ENCODE results near the gene MRPS25. TPM values are rescaled to one million over a fixed set of nuclear protein-coding genes. Genes with fewer than 3 reads are reported as not detected.
A peak's percentile ranks its signal among the peaks of the same experiment; 100 is the strongest.

Gene MRPS25
- total and polyA plus RNA-seq, 9 of the 15 experiments (the other 6 are each of a cell fraction or from before 2014, with no cell fraction given), result 34.3 to 129 (median 78.2) TPM

DNA sequence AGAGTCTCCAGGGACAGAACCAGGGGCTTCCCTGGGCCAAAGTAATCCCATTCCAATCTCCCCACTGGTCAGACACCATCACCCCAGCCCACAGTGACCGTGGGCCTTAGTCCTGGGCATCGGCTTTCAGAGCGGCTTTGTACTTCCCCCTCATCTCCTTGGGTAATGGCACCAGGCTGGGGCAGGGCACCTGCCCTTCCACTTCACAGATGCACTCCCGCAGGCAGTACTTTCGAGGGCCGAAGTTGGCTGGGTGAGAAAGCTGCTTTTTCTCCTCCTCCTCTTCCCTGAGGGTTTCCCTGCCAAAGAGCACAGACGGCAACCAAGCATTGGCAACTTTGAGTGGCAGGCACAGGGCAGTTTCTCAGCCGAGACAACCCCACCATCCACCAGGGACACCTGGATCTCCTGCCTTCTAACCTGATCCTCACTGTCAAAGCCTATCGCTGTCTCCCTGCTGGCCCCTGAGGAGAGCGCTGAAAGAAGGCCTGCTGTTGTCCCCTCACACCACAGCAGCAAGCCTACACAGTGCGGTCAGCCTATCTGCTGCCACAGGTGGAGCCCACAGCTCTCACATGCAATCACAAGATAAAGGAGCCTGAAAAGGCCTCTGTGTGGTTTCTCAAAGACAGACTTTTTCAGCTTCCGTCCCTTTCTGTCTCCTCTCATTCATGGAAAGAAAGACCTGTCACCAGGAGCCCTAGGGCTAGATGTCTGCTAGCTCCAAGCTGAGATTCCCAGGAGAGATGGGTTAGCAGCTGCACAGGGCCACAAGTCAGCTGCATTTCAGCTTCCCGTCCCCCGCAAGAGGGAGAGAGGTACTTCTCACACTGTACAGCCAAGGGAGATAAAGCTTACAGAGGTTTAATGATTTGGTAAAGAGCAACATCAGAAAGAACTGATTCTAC lies 12.5 kb downstream of the MRPS25 start (continued):
- TF ChIP-seq, protein P1, sequence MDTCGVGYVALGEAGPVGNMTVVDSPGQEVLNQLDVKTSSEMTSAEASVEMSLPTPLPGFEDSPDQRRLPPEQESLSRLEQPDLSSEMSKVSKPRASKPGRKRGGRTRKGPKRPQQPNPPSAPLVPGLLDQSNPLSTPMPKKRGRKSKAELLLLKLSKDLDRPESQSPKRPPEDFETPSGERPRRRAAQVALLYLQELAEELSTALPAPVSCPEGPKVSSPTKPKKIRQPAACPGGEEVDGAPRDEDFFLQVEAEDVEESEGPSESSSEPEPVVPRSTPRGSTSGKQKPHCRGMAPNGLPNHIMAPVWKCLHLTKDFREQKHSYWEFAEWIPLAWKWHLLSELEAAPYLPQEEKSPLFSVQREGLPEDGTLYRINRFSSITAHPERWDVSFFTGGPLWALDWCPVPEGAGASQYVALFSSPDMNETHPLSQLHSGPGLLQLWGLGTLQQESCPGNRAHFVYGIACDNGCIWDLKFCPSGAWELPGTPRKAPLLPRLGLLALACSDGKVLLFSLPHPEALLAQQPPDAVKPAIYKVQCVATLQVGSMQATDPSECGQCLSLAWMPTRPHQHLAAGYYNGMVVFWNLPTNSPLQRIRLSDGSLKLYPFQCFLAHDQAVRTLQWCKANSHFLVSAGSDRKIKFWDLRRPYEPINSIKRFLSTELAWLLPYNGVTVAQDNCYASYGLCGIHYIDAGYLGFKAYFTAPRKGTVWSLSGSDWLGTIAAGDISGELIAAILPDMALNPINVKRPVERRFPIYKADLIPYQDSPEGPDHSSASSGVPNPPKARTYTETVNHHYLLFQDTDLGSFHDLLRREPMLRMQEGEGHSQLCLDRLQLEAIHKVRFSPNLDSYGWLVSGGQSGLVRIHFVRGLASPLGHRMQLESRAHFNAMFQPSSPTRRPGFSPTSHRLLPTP (IDR thresholded peaks at IDR 0.05; ENCODE audit: borderline replicate concordance, extremely low read depth, insufficient read length), result no peak
- TF ChIP-seq PRMT5 (CRISPR knock-in tag; IDR thresholded peaks at IDR 0.05) (no peak), SMAD1 (IDR thresholded peaks at IDR 0.05; ENCODE audit: low read depth, low read length, partially characterized antibody) (peak; percentile 40), NFIC (IDR thresholded peaks at IDR 0.05) (peak; percentile 96), HDGF (IDR thresholded peaks at IDR 0.05) (no peak), FUS (optimal IDR thresholded peaks at IDR 0.05; ENCODE audit: low read depth, low read length) (no peak), CBX1 (IDR thresholded peaks at IDR 0.05; ENCODE audit: low read depth) (0 out of 2 replicates have a peak, but pooled peaks have one; percentile 69), HDAC2 (IDR thresholded peaks at IDR 0.05) (peak; percentile 91), ZC3H11A (IDR thresholded peaks at IDR 0.05; ENCODE audit: low read depth, low read length) (no peak), MBD2 (IDR thresholded peaks at IDR 0.05; ENCODE audit: borderline replicate concordance, low read depth) (0 out of 2 replicates have a peak, but pooled peaks have one; percentile 66), ZNF239 (CRISPR knock-in tag; IDR thresholded peaks at IDR 0.05) (peak; percentile 77), TCFL5 (CRISPR knock-in tag; conservative IDR thresholded peaks at IDR 0.05) (no peak), MAFK (IDR thresholded peaks at IDR 0.05; ENCODE audit: low read length) (no peak), ZNF785 (CRISPR knock-in tag; IDR thresholded peaks at IDR 0.05) (no peak), PPARD (CRISPR knock-in tag; IDR thresholded peaks at IDR 0.05) (no peak), EGR1 (conservative IDR thresholded peaks at IDR 0.05) (peak; percentile 60), RAD51 (IDR thresholded peaks at IDR 0.05; ENCODE audit: borderline replicate concordance, low read depth) (no peak; the same call in 1 of the 2 replicates)
- TF ChIP-seq, protein P2, sequence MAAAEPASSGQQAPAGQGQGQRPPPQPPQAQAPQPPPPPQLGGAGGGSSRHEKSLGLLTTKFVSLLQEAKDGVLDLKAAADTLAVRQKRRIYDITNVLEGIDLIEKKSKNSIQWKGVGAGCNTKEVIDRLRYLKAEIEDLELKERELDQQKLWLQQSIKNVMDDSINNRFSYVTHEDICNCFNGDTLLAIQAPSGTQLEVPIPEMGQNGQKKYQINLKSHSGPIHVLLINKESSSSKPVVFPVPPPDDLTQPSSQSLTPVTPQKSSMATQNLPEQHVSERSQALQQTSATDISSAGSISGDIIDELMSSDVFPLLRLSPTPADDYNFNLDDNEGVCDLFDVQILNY (CRISPR knock-in tag; IDR thresholded peaks at IDR 0.05), result 0 out of 2 replicates have a peak, but pooled peaks have one; percentile 71
- TF ChIP-seq, protein P3, sequence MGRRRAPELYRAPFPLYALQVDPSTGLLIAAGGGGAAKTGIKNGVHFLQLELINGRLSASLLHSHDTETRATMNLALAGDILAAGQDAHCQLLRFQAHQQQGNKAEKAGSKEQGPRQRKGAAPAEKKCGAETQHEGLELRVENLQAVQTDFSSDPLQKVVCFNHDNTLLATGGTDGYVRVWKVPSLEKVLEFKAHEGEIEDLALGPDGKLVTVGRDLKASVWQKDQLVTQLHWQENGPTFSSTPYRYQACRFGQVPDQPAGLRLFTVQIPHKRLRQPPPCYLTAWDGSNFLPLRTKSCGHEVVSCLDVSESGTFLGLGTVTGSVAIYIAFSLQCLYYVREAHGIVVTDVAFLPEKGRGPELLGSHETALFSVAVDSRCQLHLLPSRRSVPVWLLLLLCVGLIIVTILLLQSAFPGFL (CRISPR knock-in tag; IDR thresholded peaks at IDR 0.05), result no peak
- TF ChIP-seq, protein P4, sequence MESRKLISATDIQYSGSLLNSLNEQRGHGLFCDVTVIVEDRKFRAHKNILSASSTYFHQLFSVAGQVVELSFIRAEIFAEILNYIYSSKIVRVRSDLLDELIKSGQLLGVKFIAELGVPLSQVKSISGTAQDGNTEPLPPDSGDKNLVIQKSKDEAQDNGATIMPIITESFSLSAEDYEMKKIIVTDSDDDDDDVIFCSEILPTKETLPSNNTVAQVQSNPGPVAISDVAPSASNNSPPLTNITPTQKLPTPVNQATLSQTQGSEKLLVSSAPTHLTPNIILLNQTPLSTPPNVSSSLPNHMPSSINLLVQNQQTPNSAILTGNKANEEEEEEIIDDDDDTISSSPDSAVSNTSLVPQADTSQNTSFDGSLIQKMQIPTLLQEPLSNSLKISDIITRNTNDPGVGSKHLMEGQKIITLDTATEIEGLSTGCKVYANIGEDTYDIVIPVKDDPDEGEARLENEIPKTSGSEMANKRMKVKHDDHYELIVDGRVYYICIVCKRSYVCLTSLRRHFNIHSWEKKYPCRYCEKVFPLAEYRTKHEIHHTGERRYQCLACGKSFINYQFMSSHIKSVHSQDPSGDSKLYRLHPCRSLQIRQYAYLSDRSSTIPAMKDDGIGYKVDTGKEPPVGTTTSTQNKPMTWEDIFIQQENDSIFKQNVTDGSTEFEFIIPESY (CRISPR knock-in tag; IDR thresholded peaks at IDR 0.05), result peak; percentile 81; the same call in 1 of the 2 replicates
- TF ChIP-seq, protein P5, sequence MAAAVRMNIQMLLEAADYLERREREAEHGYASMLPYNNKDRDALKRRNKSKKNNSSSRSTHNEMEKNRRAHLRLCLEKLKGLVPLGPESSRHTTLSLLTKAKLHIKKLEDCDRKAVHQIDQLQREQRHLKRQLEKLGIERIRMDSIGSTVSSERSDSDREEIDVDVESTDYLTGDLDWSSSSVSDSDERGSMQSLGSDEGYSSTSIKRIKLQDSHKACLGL (CRISPR knock-in tag; IDR thresholded peaks at IDR 0.05; ENCODE audit: borderline replicate concordance, poor library complexity, severe bottlenecking), result no peak

All from K562 (cell line).